A172 (cell line): ENCODE measurements around the gene KRTAP2-1. TPM values are rescaled to one million over a fixed set of nuclear protein-coding genes. Genes with fewer than 3 reads are reported as not detected.
A peak's percentile ranks its signal among the peaks of the same experiment; 100 is the strongest.
"Not testable (repeated sequence)": the region's sequence is repeated elsewhere in the genome, so short reads cannot be mapped to it uniquely, and the experiment has no call there.

Source experiments
- DNase-seq: peaks from one replicate; pipeline ENCODE4 v3.0.0-alpha.2; 2015; ENCODE audit warnings: low spot score
- total RNA-seq: library from RNA; depleted of rRNA; stranded (reverse); fragments of >200 nt; shearing (Covaris generic); gene quantifications from 2 replicates; pipeline ENCODE4 v1.2.3, GENCODE V29; 2014; rRNA removed

KRTAP2-1 gene
- total RNA-seq, 1 experiment from 2014 or later = not detected

DNA sequence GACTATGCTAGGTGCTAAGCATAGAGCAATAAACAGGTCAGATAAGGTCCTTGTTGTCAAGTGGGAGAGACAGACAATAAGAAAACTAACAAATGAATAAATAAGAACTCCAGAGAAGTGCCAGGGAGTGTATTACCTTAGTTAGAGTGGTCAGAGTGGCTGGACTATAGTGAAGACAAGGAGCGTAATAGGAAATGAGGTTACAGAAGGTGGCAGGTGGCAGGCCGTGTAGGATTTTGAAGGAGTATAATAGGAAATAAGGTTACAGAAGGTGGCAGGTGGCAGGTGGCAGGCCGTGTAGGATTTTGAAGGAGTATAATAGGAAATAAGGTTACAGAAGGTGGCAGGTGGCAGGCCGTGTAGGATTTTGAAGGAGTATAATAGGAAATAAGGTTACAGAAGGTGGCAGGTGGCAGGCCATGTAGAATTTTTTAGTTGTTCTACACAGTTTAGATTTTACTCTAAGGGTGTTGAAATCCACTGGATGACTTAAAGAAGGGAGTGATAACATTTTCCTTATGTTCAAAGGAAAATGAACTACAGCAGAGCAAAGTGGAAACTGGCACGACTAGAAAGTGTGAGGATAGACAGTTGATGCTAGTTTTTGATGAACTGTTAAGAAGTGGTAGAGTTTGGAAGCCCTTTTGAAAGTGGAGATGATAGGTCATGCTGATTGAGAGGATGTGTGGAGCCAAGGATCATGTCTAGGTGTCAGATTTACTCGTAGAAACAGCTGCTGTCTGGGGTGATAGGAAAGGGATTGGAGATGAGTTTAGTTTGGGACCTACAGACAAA is 34.6 kb downstream of the KRTAP2-1 start:
- no peak for DNase-seq

- no peak for DNase-seq
Measured at GRCh38 chr17:41010441-41010840, 36.7 kb downstream of the KRTAP2-1 start.

DNA sequence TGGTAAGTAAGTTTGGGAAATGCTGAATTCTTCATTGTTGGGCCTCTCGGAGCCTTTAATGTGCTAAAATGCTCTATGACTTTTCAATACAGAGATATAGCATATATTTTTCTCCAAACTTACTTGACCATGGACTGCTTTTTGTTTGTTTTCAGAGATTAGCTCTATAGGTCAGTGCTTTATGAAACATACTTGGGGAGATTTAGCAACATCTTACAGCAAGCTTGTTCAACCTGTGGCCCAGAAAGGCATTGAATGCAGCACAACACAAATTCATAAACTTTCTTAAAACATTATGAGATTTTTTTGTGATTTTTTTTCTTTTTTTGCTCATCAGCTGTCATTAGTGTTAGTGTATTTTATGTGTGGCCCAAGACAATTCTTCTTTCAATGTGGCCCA is 37.2 kb downstream of the KRTAP2-1 start:
- DNase-seq = no peak

- peak; percentile 18 for DNase-seq
Measured at GRCh38 chr17:41009301-41009760, 37.8 kb downstream of the KRTAP2-1 start.

DNA sequence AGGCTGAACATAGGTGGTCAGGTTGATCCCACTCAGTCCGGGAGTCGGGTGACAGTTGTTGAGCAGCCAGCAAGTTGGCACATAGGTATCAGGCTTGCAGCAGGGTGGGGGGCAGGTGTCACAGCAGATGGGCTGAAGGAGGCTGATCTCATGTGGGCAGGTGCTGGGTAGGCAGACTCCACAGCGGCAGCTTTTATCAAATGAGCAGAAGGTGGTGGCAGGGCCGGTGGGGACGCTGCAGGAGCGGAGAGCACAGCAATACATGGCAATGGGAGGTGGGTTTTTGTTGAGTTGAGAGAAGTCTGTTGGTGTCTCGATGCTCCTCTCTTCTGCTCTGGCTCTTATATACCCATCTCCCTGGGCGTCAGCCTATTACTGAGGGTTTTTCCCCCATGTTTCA is 38.3 kb downstream of the KRTAP2-1 start, which contains the start of gene KRTAP3-1:
Gene KRTAP3-1 (minus strand): TSS at position 318 of the 400 bp plus-strand sequence. CDS start 54 bp downstream, at position 264.
- DNase-seq = no peak

DNA sequence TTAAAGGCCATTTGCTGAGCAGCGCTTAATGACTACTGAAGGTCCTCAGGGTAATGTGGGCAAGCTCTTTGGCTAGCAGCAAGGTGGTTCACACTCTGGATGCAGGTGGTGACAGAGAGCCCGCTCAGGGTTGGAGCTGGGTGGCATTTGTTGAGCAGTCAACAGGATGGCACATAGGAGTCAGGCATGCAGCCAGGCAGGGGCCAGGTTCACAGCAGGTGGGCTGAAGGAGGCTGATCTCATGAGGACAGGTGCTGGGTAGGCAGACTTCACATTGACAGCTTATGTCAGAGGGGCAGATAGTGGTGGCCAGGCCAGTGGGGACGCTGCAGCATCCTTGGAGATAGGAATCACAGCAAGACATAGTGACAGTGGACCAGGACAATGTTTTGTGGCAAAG is 42.7 kb downstream of the KRTAP2-1 start:
- no peak for DNase-seq

GRCh38 chr17:41003926-41004325 is 43.2 kb downstream of the KRTAP2-1 start:
- DNase-seq = no peak

DNA sequence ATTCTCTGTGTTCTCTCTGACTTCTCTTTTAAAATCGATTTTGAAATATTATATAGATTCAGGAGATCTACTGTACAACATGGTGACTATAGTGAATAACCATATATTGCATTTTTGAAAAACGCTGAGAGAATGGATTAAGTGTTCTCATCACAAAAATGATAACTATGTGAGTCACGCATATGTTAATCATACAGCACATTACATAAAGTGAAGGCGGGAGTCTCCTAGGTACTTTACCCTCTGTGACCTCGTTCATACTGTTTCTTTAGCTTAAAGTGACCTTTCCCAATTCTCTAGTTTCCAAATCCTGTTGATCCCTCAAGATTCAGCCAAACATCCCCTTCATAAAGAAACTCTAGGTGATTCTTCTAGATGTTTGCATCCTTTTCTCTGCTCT is 44.3 kb downstream of the KRTAP2-1 start:
- DNase-seq = peak; percentile 8

- no peak for DNase-seq
Measured at GRCh38 chr17:41001795-41002194, 45.3 kb downstream of the KRTAP2-1 start.

DNA sequence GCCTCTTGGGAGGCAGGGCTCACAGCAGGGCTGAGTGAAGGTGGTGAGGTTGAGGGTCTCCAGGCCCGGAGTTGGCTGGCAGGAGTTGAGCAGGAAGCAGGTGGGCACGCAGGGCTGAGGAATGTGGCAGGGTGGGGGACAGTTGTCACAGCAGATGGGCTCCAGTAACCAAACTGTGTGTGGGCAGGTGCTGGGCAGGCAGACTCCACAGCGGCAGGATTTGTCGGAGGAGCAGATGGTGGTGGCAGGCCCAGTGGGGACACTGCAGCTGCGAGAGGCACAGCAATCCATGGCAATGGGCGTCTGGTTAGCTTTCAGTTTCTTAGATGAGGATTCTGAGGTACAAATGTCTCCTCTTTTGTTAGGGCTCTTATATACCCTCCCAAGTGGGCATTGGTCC is 47.6 kb downstream of the KRTAP2-1 start, which contains the start of gene KRTAP3-2:
Gene KRTAP3-2 (minus strand): TSS at position 344 of the 400 bp plus-strand sequence. CDS start 53 bp downstream, at position 291.
- DNase-seq = not testable (repeated sequence)

GRCh38 chr17:40997361-40997760 is 49.8 kb downstream of the KRTAP2-1 start:
- DNase-seq = no peak

GRCh38 chr17:40996829-40997228 is 50.3 kb downstream of the KRTAP2-1 start:
- DNase-seq = peak; percentile 30

Other genes starting within 250 kb of the KRTAP2-1 start
- not detected in 2 replicates for gene KRT28, start 247.4 kb downstream of the KRTAP2-1 start, total RNA-seq
- gene KRT10, start 224.7 kb downstream of the KRTAP2-1 start, total RNA-seq = 28.5 and 34.7 TPM in 2 replicates
- not detected in 2 replicates for gene KRT12, start 180.1 kb downstream of the KRTAP2-1 start, total RNA-seq
- gene KRT20, start 162.1 kb downstream of the KRTAP2-1 start, total RNA-seq = not detected in 2 replicates
- gene KRT23, start 109.7 kb downstream of the KRTAP2-1 start, total RNA-seq = not detected in 2 replicates
- not detected in 2 replicates for gene KRT39, start 80.4 kb downstream of the KRTAP2-1 start, total RNA-seq
- not detected in 2 replicates for gene KRT40, start 63.0 kb downstream of the KRTAP2-1 start, total RNA-seq
- gene KRTAP3-3, start 53.2 kb downstream of the KRTAP2-1 start, total RNA-seq = not detected in 2 replicates
- not detected in 2 replicates for gene KRTAP3-2, start 47.4 kb downstream of the KRTAP2-1 start, total RNA-seq
- not detected in 2 replicates for gene KRTAP3-1, start 38.2 kb downstream of the KRTAP2-1 start, total RNA-seq
- gene KRTAP1-5, start 20.1 kb downstream of the KRTAP2-1 start, total RNA-seq = not detected in 2 replicates
- gene KRTAP1-4, start 17.1 kb downstream of the KRTAP2-1 start, total RNA-seq = not detected in 2 replicates
- not detected in 2 replicates for gene KRTAP1-3, start 12.4 kb downstream of the KRTAP2-1 start, total RNA-seq
- not detected in 2 replicates for gene KRTAP1-1, start 5.9 kb downstream of the KRTAP2-1 start, total RNA-seq
- not detected in 2 replicates for gene KRTAP2-2, start 7.9 kb upstream of the KRTAP2-1 start, total RNA-seq
- gene KRTAP2-3, start 12.8 kb upstream of the KRTAP2-1 start, total RNA-seq = 0.69 and 1.00 TPM in 2 replicates
- gene KRTAP2-4, start 18.6 kb upstream of the KRTAP2-1 start, total RNA-seq = not detected in 2 replicates
- not detected in 2 replicates for gene KRTAP4-7, start 36.8 kb upstream of the KRTAP2-1 start, total RNA-seq
- not detected in 2 replicates for gene KRTAP4-8, start 50.8 kb upstream of the KRTAP2-1 start, total RNA-seq
- not detected in 2 replicates for gene KRTAP4-16, start 54.9 kb upstream of the KRTAP2-1 start, total RNA-seq
- 0.22 TPM in 1 of 2 replicates, not detected in the other for gene KRTAP4-9, start 58.1 kb upstream of the KRTAP2-1 start, total RNA-seq
- gene KRTAP4-11, start 71.1 kb upstream of the KRTAP2-1 start, total RNA-seq = not detected in 2 replicates
- gene KRTAP4-12, start 76.9 kb upstream of the KRTAP2-1 start, total RNA-seq = not detected in 2 replicates
- gene KRTAP4-6, start 93.2 kb upstream of the KRTAP2-1 start, total RNA-seq = not detected in 2 replicates
- gene KRTAP4-5, start 102.5 kb upstream of the KRTAP2-1 start, total RNA-seq = not detected in 2 replicates
- not detected in 2 replicates for gene KRTAP4-4, start 113.4 kb upstream of the KRTAP2-1 start, total RNA-seq
- not detected in 2 replicates for gene KRTAP4-3, start 120.9 kb upstream of the KRTAP2-1 start, total RNA-seq
- gene KRTAP4-2, start 130.9 kb upstream of the KRTAP2-1 start, total RNA-seq = not detected in 2 replicates
- 0.26 TPM in 1 of 2 replicates, not detected in the other for gene KRTAP4-1, start 137.6 kb upstream of the KRTAP2-1 start, total RNA-seq
- gene KRTAP9-1, start 142.6 kb upstream of the KRTAP2-1 start, total RNA-seq = not detected in 2 replicates
- not detected in 2 replicates for gene KRTAP9-2, start 179.3 kb upstream of the KRTAP2-1 start, total RNA-seq
- not detected in 2 replicates for gene KRTAP9-3, start 185.1 kb upstream of the KRTAP2-1 start, total RNA-seq
- not detected in 2 replicates for gene KRTAP9-8, start 190.7 kb upstream of the KRTAP2-1 start, total RNA-seq
- not detected in 2 replicates for gene KRTAP9-4, start 202.4 kb upstream of the KRTAP2-1 start, total RNA-seq
- not detected in 2 replicates for gene KRTAP9-9, start 208.1 kb upstream of the KRTAP2-1 start, total RNA-seq
- gene KRTAP9-6, start 218.1 kb upstream of the KRTAP2-1 start, total RNA-seq = not detected in 2 replicates
- gene KRTAP9-7, start 228.4 kb upstream of the KRTAP2-1 start, total RNA-seq = not detected in 2 replicates